Measurements from ENCODE around the gene DAB1. TPM values are rescaled to one million over a fixed set of nuclear protein-coding genes. Genes with fewer than 3 reads are reported as not detected.

Gene DAB1
- total RNA-seq, 1 donor from 2014 or later: 14.0 TPM

DNA sequence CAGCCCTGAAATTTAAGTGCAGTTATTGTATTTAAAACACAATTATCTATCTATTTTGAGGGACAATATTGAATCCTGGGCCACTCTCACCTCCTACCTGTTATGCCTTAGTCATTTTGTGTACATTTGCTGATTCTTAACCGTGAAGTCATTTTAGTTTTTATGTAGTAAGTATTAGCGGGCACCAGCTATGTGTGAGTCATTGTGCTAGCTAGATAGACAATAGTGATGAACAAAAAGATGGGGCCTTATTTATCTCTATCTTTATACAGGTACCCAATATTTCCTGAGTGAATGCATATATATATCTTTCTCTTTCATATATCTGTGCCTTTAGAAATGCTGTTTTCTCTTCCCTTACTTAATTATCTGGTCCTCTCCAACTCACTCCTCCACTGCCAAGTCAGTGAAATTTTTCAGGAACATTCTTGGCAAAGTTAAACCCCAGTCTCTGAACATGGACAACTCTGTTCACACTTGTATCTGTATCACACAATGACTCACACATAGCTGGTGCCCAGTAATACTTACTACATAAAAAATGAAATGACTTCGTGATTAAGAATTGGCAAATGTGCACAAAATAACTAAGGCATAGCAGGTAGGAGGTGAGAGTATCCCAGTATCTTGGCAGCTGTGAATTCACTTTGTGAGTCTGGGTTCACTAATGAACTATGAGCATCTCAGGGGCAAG lies 292.0 kb downstream of the DAB1 start:
- no peaks in the 10 kb centered on the region for H3K9me3 Mint-ChIP-seq
- H3K36me3 Mint-ChIP-seq (ENCODE audit: low read depth): no peaks in the 10 kb centered on the region
- no peaks in the 10 kb centered on the region for H3K27me3 Mint-ChIP-seq (ENCODE audit: low read depth)
- peaks cover 1% of the 10 kb centered on the region for H3K4me1 Mint-ChIP-seq
- no peak overlapping the region for H3K27ac Mint-ChIP-seq (ENCODE audit: unreplicated experiment)
- DNase-seq (ENCODE audit: low read depth, low spot score): no peak
- TF ChIP-seq, protein P1, sequence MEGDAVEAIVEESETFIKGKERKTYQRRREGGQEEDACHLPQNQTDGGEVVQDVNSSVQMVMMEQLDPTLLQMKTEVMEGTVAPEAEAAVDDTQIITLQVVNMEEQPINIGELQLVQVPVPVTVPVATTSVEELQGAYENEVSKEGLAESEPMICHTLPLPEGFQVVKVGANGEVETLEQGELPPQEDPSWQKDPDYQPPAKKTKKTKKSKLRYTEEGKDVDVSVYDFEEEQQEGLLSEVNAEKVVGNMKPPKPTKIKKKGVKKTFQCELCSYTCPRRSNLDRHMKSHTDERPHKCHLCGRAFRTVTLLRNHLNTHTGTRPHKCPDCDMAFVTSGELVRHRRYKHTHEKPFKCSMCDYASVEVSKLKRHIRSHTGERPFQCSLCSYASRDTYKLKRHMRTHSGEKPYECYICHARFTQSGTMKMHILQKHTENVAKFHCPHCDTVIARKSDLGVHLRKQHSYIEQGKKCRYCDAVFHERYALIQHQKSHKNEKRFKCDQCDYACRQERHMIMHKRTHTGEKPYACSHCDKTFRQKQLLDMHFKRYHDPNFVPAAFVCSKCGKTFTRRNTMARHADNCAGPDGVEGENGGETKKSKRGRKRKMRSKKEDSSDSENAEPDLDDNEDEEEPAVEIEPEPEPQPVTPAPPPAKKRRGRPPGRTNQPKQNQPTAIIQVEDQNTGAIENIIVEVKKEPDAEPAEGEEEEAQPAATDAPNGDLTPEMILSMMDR (conservative IDR thresholded peaks at IDR 0.05): no peak
- no peak overlapping the region for H3K4me3 Mint-ChIP-seq

DNA sequence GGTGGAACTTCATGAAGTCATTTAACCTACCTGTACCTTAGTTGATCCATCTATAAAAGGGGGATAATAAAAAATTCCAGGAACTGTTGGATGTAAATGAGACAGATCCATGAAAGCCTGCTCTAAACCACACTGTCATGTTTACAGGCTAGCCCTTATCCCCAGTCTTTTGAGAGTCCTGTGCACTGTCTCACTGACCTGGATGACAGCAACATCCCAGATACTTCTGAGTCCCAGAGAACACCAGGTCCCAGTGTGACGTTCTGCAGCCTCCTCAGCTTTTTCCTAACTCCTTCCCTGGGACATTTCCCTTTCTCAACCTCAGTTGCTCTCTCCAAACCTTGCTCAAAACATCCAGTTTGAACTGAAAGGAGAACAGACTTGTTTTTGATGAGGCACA lies 292.6 kb downstream of the DAB1 start:
- H3K27me3 Mint-ChIP-seq (ENCODE audit: low read depth): no peaks in the 10 kb centered on the region
- no peak for DNase-seq (ENCODE audit: low read depth, low spot score)
- H3K4me1 Mint-ChIP-seq: peaks cover 4% of the 10 kb centered on the region
- no peak overlapping the region for H3K27ac Mint-ChIP-seq (ENCODE audit: unreplicated experiment)
- no peaks in the 10 kb centered on the region for H3K36me3 Mint-ChIP-seq (ENCODE audit: low read depth)
- H3K9me3 Mint-ChIP-seq: no peaks in the 10 kb centered on the region
- TF ChIP-seq, protein P1 (conservative IDR thresholded peaks at IDR 0.05): no peak
- no peak overlapping the region for H3K4me3 Mint-ChIP-seq

DNA sequence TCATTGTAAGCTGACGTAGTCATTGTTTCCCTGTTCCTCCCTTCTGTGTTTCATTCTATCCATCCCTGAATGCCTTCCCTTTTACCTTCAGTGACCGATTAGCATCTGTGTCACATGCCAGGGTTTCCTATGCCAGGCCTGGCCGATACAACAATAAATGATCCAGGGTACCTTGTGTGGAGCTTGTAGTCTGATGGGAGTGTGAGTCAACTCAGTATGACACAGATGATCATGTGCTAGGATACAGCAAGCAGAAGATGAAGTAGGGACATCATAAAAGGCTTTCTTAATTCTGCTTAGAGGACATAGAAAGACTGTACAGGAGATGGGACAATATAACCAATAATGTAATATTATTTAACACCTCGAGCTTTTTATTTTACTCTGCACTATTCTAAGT lies 294.0 kb downstream of the DAB1 start:
- TF ChIP-seq, protein P1 (conservative IDR thresholded peaks at IDR 0.05): no peak
- Mint-ChIP-seq H3K9me3 (no peaks in the 10 kb centered on the region), H3K36me3 (ENCODE audit: low read depth) (no peaks in the 10 kb centered on the region), H3K4me1 (peaks cover 7% of the 10 kb centered on the region), H3K27me3 (ENCODE audit: low read depth) (no peaks in the 10 kb centered on the region), H3K27ac (ENCODE audit: unreplicated experiment) (no peak overlapping the region), H3K4me3 (no peak overlapping the region)
- no peak for DNase-seq (ENCODE audit: low read depth, low spot score)

DNA sequence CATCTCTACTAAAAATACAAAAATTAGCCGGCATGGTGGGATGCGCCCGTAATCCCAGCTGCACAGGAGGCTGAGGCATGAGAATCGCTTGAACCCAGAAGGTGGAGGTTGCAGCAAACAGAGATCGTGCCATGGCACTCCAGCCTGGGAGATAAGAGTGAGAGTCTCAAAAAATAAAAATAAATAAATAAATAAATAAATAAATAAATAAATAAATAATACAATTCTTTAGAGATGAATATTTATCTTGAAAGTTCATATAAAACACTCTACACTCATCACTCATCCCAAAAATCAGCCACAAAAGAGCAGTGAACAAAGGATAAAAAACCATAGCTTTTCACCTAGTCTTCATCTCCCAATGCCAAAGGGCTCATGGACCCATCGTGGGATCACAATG lies 295.9 kb downstream of the DAB1 start:
- Mint-ChIP-seq H3K27me3 (ENCODE audit: low read depth) (no peaks in the 10 kb centered on the region), H3K27ac (ENCODE audit: unreplicated experiment) (no peak overlapping the region), H3K36me3 (ENCODE audit: low read depth) (no peaks in the 10 kb centered on the region), H3K4me1 (peaks cover 16% of the 10 kb centered on the region), H3K4me3 (no peak overlapping the region), H3K9me3 (no peaks in the 10 kb centered on the region)
- no peak for DNase-seq (ENCODE audit: low read depth, low spot score)
- TF ChIP-seq, protein P1 (conservative IDR thresholded peaks at IDR 0.05): no peak

DNA sequence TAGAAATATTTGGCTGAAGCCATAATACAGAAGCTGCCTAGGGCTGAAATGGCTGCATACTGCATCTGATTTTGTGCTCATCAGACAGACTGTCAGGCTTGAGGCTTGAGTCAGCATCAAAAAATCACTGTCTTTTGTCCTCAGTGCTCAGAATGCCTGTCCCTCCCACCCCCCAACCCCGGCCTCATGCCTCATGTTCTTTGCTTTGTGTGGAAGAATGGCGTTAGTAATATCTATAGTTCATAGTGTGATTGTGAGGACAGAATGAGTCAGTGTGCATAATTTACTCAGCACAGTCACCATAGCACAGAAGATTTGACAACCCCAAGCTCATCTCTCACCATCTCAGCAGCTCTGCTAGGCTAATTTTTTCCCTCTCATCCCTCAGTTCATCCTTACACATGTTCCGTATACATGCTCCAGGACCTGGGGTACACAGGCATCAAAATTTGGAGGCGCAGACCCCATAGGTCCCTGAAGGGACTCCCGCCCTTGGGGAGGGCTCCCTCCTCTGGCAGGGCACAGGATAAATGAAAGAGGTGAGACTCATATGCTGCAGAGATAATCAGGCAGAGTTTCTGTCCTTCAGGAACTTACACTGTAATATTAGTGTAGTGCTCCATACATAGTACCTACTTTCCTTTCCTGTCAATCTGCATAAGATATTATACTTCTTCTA lies 299.0 kb downstream of the DAB1 start:
- DNase-seq (ENCODE audit: low read depth, low spot score): no peak
- H3K4me1 Mint-ChIP-seq: peaks cover 16% of the 10 kb centered on the region
- TF ChIP-seq, protein P1 (conservative IDR thresholded peaks at IDR 0.05): peak; percentile 39
- H3K9me3 Mint-ChIP-seq: no peaks in the 10 kb centered on the region
- no peak overlapping the region for H3K27ac Mint-ChIP-seq (ENCODE audit: unreplicated experiment)
- H3K36me3 Mint-ChIP-seq (ENCODE audit: low read depth): no peaks in the 10 kb centered on the region
- no peak overlapping the region for H3K4me3 Mint-ChIP-seq
- H3K27me3 Mint-ChIP-seq (ENCODE audit: low read depth): no peaks in the 10 kb centered on the region
